SHP77 treated with DMSO at 0.1 percent for 48 hours (cell line): ENCODE results near the gene IKBKE.

Experiments
- DNase-seq: peaks from one replicate; lab custom pipeline; 2025; lab: John Stamatoyannopoulos, UW

The IKBKE gene

DNA sequence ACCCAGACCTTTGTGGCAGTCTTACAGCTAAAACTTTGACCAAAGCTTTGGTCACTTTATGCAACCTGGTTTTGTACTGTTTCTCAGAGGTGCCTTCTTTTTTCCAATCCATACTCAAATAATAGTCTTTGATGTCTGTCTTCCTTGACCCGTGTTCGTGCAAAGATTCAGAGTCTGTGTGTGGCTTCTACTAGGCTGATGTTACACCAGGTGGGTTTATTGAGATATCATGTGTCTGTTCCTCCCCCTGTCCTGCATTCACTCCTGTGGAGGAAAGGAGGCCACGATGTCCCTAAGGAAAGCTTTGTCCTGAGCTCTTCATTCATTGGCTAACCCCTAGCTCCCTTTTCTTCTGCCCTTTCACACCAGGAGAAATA lies 15.0 kb upstream of the IKBKE start:
- no peak for DNase-seq

DNA sequence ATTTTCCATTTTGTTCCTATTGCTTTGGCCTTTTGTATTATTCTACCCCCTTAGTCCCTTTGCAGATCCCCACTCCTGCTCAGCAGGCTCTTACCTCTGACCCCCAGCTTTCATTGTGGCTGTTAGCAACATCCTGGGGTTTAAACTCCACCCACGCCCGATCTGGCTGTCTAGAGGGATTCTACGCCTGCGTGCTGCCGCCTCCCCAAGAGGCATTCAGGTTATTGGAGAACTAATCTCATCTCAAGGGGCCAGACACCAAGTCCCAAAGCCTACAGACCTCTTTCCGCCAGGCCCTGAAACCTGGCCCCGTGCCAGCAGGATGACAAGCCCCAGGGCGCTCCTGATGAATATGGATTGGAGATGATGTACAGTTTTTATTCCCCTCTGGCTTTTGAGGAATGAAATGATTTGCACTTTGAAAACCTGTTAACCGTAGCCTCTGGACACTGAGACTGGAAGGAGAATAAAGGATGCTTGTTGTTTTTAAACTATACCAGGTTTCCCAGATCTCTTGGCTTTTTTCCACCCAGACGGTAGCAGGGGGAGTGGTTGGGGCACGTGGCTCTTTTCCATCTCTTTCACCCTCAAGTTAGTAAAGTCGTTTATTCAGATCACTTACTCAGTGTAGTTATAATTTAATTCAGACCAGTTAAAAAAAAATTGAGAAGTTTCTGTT lies 14.5 kb upstream of the IKBKE start:
- no peak for DNase-seq

DNA sequence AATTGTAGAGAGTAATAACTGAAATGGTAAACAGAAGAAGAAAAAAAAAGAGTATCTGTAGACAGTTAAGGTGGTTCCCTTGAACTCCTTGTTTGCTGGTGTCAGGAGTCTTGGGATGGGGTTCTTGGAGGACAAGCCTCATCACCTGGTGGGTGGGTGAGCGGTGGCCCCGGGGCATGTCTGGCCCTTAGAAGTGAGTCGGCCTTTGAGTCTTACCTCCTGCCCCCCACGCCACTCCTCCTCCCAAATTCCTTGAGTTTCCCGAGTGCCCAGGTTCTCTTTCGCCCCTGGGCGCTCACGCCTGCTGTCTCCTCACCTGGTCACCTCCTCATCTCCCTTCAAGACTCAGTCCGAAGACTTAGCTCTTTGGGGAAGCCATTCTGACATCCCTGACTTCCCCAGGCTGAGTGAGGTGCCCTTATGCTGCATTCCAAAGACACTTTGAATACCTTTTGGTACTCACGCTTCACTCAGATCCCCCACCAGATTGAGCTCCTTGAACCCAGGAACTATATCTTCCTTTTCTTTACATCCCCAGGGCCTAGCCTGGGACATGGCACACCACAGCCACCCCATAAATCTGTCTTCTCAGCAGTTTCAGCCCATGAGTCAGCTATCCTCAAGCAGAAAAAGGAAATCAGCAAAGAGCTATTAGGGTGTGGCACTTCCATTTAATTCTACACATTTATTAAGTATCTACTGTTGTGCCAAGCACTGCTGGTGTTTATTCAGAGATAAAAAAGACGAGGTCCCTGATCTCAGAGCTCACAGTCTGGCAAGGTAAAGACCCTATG lies 13.5 kb upstream of the IKBKE start:
- no peak for DNase-seq

GRCh38 chr1:206457408-206458120 lies 12.7 kb upstream of the IKBKE start:
- DNase-seq, result no peak

GRCh38 chr1:206459703-206460102 lies 10.6 kb upstream of the IKBKE start:
- no peak for DNase-seq

DNA sequence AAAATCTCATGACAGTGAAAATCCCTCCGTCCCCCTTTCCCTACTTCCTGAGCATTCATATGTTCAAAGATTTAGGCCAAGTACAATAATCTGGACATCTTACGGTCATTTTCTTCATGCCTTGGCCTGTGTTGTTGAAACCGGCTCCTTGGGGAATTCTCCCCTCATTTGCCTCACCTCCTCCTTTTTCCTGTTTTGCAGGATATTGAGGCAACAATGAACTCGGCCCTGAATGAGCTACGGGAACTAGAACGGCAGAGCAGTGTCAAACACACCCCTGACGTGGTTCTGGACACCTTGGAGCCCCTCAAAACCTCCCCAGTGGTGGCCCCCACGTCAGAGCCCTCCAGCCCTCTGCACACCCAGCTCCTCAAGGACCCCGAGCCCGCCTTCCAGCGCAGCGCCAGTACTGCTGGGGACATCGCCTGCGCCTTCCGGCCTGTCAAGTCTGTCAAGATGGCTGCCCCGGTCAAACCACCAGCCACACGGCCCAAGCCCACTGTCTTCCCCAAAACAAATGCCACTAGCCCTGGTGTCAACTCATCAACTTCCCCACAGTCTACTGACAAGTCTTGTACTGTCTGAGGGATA lies 9.3 kb upstream of the IKBKE start:
- no peak for DNase-seq

GRCh38 chr1:206461602-206462455 lies 8.4 kb upstream of the IKBKE start:
- DNase-seq, result peak; percentile 66

GRCh38 chr1:206463137-206463536 lies 7.1 kb upstream of the IKBKE start:
- DNase-seq, result no peak

DNA sequence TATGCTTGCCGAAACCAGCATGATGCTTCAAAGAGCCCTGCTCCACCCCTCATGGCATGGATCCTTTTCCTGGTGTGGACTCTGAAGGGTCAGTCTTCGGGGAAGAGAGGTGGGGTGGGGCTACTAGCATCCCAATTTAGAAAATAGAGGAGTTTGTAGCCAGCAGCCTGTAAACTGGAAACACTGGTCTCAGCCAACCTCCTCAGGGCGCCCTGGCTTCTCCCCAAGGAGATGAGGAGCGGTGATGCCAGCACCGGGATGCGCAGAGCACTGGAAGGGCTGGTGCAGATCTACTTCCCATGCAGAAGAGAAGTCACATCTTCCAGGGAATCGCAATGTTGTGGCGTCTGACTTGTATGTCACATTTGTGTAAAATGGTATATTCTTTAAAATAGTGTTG lies 6.4 kb upstream of the IKBKE start:
- no peak for DNase-seq

GRCh38 chr1:206464456-206464964 lies 5.8 kb upstream of the IKBKE start:
- DNase-seq, result no peak

DNA sequence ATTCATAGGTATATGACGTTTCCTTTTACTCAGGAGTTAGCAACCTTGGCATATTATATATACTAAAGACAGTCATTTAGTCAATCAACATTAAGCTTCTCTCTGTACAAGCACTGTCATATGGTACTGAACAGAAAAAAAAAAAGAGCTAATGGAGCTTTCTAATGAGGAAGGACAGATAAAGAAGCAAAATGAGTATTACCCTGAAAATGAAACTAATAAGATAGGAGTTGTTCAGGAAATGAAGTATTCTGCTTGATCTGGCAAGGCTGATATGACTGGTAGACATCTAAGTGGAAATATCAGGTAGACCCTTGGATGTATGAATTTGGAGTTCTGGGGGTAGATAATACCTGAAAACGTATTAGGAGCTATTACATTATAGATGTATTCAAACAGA lies 4.3 kb upstream of the IKBKE start:
- DNase-seq, result no peak

DNA sequence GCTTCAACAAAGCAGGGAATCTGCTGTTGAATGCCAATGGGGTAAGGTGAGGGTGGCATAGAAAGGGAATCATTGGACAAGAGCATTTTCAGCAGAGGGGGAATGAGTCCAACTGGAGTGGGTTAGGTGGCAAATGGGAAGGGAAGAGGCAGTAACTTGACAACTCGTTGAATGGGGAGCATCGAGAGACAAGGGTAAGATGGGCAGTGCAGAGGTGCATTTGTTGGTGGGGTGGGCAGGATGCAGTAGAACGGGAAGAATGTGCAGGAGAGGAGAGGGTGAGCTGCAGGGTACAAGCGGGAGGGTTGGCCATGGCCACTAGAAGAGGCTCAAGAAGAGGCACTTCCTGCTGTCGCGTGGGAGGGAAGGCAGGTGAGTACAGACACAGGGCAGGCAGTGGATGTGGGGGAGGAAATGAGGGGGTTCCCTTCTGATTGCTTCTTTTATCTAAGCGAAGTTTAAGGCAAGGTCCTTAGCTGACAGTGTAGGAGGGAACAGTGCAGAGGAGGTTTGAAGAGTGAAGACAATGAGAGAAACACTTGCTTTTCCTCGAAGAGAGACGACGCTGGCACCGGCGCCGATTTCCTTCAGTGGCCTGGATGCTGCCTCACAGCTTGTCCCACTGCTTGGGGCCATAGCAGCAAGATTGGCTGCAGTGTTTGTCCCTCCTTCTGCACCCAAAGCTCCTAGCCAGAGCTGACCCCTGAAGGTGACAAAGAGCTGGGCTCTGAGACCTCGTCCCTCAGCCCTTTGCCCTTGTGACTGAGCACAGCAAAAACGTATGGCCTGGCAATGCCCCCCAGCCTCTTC lies 3.2 kb upstream of the IKBKE start:
- DNase-seq, result no peak

GRCh38 chr1:206467915-206468314 lies 2.4 kb upstream of the IKBKE start:
- peak; percentile 27 for DNase-seq

GRCh38 chr1:206468571-206468970 lies 1.7 kb upstream of the IKBKE start:
- no peak for DNase-seq

DNA sequence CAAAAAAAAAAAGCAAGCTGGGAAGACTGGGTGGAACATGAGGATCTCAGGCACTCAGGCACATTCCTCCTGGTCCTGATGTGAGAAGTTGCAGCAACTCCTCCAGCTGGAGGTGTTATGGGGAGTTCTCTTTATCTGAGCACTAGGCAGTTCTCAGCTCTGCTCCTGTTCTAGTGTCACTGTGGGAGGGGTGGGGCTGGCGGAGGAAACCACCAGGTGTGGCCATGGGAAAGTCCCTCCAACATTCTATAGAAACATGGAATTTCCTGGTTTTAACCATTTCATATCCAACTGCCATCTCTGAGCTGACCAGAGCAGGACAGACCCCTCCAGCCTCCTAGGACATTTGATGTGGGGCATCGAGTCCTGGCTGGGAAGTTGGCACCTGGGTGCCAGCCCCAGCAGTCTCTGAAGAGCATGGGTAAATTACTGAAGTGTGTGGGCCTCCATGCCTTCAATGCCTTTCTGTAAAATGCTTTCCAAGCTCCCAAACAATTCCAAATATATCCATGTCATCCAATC lies 804 bp upstream of the IKBKE start:
- DNase-seq, result no peak

DNA sequence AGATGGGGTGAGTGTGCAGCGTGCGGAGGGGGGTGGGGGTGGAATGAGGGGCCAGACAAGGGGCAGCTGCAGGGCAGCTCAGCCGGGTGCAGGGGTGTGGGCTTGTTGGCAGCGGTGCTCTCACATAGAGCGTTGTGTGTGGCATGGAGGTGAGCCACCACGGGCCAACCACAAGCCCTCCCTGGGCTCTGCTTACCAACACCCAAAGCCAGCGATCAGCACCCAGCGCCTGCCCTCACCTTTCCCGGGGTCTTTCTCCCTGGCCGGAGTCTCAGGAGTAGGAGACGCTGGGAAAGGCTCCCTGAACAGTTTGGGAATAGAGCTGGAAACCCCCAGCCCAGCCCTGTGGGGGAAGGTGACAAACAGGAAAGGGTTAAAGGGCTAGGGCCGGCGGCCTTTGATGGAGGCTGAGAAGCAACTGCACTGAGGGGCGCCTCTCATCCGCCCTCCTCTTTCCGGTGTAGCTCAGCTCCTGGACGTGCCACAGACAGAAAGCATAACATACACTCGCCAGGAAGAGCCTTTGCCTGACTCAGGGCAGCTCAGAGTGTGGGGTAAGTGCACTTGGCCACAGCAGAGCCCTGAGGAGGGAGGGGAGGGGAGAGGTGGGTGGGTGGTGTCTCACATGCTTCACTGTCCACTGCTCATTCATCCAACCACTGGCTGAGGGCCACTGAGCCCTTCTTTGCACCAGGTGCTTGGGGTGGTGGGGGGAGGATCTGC lies 577 bp downstream of the IKBKE start:
- DNase-seq, result no peak

DNA sequence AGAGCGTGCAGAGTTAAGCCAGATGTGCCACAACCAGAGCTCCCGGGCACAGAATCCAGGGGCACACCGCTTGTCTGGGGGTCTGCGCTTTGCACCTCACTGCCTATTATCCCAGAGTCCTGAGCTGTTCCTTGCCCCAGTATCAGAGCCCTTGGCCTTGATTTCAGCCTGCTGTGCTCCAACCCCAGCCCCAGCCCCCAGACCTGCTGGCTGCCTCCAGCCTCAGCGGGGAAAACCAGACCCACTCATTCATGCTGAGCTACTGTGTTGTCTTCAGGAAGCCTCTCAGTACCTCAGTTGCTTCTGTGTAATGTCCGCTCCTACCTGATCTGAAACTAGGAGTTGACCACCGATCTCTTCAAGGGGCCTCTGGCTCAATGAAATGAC lies 1.1 kb downstream of the IKBKE start:
- DNase-seq, result no peak

DNA sequence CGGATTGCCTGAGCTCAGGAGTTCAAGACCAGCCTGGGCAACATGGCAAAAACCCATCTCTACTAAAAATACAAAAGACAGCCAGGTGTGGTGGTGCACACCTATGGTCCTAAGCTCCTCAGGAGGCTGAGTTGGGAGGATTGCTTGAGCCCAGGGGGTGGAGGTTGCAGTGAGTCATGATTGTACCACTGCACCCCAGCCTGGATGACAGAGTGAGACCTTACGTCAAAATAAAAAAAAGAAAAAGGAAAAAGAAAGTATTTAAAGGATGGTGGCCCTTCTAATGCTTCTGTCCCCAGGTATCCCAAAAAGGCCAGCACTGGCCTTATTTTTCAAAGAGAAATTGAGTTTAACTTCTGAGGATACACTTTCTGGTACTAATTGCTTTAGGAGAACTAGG lies 1.7 kb downstream of the IKBKE start:
- no peak for DNase-seq

GRCh38 chr1:206472454-206472853 lies 2.2 kb downstream of the IKBKE start:
- DNase-seq, result no peak

DNA sequence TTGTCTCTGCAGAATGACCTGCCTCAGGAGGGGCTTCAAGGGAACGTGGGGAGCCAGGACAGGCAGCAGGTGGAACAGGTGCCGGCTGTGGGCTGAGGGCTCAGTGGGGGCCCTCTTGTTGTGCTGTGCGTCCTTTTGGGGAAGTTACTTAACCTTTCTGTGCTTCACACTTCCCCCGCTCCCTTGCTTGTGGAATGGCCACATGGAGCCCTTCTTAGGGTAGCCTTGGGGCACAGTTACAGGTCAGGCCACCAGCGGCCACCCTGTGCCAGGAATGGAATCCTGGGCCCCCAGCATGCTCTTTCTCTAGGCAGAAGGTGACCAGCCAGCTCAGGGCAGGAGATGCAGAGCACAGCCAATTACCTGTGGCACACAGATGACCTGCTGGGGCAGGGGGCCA lies 2.6 kb downstream of the IKBKE start:
- no peak for DNase-seq
